SHP77 treated with DMSO at 0.1 percent for 48 hours (cell line): ENCODE measurements around the gene SIPA1L3.

Experiments
- DNase-seq: peaks from one replicate; lab custom pipeline; 2025; lab: John Stamatoyannopoulos, UW

SIPA1L3 gene

DNA sequence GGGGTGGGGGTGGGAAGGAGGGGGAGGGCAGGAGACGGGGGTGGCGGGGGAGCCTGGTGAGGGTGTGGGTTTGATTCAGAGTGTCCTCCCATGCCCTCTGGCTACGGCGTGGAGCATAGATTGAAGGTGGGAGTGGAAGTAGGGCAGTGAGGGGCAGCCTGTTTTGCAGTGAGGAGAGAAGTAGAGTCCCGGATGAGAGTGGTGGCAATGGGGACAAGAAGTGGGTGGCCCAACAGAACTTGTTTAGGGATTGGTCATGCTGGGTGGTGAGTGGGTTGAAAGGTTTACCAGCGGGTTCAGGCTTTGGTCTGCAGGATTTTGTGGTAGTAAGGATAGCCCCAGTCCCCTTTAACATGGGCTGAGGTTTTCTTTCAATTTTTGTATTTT lies 35.5 kb downstream of the SIPA1L3 start:
- DNase-seq, result no peak

DNA sequence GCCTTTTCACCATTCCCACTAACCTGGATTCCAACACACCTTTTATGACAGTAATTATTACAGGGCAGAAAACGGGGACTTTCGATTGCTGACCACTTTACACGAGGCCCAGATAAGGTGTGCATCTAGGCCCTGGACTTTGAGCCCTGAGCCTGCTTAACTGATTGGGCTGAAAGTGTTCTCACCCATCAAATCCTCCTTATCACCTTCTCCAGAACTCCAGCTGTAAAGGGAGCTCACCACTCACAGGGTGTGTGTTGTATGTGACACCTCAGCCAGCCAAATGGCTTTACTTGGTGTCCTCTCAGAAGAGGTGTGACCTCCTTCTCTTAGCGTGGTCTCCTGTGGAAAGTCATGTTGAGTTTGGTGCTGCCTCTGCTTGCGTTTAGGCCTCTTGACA lies 36.5 kb downstream of the SIPA1L3 start:
- DNase-seq, result no peak

DNA sequence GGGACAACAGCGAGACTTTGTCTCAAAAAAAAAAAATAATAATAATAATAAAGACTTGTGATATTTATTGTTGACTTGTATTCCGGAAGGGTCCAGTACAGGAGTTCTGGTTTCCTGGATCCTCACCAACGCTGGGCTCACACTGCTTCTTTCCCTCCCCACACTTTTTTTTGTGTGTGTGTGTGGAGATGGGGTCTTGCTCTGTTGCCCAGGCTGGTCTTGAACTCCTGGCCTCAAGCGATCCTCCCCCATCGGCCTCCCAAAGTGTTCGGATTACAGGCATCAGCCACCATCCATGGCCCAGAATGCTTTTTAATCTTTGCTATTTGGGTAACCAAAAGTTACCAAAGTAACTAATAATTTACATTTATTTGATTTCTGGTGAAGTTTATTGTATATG lies 39.1 kb downstream of the SIPA1L3 start:
- no peak for DNase-seq

DNA sequence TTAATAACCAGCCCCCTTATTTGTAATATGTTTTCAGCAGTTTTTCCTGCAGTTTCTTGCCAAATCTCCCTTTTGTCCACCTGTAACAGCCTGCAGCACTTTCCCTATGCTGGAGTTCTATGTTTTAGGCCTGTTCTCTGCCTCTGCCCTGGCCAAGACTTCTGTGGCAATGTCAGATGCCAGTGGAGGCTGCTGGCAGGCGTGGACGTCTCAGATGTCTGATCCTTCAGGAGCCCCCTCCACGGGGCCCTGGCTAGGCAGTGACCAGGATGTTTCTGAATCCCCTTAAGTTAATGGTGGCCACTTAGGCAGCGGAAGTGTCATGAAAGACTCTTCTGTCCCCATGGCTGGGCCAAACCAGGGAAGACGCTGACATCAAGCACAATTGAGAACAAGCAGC lies 40.8 kb downstream of the SIPA1L3 start:
- DNase-seq, result no peak

DNA sequence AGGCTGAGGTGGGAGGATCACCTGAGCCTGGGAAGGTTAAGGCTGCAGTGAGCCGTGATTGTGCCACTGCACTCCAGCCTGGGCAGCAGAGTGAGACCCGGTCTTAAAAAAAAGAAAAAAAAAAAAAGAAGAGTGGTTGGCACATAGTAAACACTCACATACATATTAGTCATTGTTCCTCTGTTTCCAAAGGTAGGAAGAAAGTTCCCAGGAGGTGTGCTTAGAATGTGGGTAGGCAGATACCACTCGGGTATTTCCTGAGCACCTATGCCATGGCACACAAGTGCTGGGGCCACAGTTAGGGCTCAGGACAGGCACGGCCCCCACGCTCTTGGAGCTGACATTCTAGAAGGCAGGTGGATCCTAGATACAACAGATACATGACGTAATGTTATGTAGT lies 41.4 kb downstream of the SIPA1L3 start:
- DNase-seq, result no peak

DNA sequence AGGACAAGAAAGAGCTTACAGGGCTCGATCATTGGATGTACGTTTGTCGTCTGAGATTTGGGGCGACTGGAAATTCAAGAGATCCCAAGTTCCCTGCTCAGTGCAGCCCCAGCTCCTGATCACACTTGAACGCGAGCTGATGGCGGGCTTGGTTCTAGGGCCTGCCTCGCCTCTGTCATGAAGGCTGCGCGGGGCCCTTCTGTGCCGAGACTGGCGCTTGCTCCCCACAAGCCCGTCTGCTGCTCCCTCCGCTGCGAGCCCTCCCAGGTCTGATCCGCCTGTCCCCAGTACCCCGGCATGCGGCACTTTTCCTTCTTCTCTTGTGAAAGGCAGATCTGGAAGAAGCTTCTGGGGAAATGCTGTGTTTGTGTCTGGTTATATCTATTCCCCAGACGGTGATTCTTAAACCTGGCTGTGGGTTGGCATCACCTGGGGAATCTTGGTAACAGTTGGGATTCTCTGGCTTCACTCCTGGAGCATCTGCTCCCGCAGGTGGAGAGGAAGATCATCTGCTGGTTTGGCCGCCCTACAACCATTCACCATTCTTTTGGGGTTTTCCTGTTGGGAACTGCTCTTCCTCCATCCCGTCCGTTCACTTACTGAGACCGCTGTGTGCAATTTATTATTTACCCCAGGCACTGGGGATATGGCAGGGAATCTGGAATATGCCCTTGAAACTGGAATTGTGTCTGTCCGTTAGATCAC lies 43.6 kb downstream of the SIPA1L3 start:
- DNase-seq, result no peak

DNA sequence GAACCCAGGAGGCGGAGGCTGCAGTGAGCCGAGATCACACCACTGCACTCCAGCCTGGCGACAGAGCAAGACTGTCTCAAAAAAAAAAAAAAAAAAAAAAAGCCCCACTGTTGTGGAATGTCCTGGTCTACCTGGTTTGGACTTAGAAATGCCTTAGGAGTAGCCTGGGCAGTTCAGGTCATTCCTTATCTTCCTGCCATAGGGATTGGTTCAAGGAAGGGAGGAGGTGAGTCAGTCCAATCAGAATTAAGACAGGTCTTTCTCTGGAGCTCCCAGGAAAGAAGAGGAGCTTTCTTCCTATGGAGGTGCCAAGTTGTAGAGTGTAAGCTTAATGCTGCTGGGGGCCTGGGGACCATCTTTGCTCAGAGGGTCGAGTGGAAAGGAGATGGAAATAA lies 44.8 kb downstream of the SIPA1L3 start:
- no peak for DNase-seq

DNA sequence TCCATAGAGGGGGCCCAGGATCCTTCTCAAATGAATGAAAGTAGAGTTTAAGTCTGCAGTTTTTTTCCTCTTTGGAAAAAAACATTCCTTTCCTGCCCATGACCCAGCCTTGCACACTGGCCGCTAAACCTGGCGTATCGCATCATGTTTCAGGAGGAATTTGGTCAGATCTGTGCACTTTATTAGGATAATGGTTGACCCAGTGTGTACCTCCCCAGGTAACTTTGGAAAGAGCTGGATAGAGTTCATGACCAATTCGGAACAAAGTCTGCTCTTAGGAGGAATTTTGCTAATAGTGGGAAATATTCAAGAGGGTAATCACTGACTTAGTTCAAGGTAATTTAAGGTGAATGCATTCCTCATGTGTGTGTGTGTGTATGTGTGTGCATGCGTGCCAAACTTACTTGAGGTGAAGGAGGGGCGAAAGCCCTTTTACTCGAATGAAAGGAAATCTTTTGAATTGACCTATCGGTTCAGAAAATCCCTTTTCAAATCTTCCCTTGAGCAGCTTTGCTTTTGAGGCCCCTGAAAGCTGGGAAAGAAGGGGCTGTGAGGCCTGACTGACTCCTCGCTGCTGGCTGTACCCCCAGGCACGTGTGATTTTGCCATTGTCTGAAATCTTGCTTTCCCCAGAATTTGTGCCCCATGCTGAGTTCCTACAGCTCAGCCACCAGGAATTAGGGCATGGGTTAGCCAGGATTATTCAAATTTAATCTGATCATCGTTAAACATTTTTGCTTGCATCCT lies 46.3 kb downstream of the SIPA1L3 start:
- DNase-seq, result no peak

DNA sequence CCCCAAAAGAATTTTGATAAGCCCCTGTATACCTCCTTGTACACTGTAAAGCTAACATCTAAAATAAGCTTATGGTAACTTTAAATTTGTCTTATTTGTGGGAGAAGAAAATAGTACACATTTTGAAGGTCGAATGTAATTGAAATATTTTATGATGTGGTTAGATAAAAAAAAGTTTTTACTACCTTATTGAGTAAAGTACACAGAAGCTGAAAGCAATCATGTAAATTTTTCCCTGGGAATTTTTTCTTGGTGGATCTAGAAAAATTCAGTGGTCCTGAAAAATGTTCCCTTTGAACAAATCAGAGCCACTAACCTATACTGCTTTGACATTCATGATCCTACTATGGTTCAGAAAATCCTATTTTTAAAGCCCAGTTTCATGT lies 46.9 kb downstream of the SIPA1L3 start:
- no peak for DNase-seq

DNA sequence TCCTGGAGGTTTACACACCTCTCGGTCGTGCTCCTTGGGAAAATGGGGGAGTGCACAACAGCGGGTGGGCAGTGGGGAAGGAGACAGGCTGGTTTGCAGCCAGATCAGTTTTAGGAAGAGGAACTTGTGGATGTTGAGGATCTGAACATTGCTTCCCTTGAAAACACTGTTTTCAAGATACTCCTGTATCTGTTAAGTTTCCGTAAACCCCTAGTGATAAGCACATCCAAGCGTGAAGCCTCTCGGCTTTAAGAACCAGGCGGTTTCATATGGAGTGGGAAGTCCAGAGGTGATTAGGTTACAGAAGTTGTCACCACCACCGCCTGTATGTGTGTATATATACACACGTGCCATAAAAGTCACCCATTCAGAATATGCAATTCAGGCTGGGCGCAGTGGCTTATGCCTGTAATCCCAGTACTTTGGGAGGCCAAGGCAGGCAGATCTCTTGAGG lies 47.4 kb downstream of the SIPA1L3 start:
- no peak for DNase-seq

DNA sequence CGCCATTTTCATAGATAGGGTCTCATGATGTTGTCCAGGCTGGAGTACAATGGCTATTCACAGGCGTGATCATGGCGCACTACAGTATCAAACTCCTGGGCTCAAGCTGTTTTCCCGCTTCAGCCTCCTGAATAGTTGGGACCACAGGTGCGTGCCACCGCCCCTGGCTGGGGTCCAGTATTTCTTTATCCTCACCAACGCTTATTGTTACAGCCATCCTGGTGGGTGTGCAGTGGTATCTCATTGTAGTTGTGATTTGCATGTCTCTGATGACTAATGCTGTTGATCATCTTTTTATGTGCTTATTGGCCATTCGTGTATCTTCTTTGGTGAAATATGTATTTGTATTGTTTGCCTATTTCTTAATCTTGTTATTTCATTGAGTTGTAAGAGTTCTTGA lies 49.0 kb downstream of the SIPA1L3 start:
- DNase-seq, result no peak

DNA sequence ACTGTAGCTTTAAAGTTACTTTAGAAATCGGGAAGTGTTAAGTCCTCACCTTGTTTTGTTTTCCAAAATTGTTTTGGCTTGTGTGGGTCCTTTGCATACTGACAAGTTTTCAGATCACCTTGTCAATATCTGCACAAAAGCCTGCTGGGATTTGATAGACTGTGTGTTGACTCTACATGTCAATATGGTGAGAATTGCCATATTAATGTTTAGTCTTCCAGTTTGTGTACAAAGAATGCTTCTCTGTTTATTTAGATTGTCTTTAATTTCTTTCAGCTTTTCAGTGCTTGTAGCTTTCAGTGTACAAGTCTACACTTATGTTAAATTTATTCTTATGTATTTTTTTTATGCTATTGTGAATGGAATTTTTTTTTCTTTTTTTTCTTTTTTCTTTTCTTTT lies 50.2 kb downstream of the SIPA1L3 start:
- no peak for DNase-seq

DNA sequence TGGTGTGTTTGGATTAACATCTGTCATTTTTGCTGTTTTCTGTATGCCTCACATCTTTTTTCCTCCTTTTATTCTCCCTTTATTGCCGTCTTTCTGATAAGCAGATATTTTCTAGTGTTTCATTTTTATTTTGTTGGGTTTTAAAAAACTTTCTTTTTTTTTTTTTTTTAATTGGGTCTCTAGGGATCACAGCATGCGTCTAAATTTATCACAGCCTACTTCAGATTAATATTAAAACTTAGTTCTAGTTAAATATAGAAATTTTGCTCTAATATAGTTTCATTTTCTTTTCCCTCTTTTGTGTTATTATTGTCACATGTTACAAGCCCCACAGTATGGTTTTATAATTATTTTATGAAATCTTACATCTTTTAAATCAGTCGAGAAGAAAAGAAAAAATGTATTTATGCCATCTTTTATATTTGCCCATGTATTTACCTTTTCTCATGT lies 52.7 kb downstream of the SIPA1L3 start:
- no peak for DNase-seq

DNA sequence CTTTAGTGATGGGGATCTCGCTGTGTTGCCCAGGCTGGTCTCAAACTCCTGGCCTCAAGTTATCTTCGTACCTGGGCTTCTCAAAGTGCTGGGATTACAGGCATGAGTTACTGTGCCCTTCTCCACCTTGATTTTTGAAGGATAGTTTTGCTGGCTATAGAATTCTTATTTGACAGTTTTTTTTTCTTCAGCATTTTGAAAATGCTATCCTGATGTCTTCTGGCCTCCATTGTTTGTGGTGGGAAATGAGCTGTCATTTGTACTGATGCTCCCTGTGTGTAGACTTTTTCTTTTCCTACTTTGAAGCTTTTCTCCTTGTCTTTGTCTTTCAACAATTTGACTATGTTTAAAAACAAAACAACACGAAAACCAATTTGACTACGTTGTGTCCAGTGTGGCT lies 54.2 kb downstream of the SIPA1L3 start:
- no peak for DNase-seq

DNA sequence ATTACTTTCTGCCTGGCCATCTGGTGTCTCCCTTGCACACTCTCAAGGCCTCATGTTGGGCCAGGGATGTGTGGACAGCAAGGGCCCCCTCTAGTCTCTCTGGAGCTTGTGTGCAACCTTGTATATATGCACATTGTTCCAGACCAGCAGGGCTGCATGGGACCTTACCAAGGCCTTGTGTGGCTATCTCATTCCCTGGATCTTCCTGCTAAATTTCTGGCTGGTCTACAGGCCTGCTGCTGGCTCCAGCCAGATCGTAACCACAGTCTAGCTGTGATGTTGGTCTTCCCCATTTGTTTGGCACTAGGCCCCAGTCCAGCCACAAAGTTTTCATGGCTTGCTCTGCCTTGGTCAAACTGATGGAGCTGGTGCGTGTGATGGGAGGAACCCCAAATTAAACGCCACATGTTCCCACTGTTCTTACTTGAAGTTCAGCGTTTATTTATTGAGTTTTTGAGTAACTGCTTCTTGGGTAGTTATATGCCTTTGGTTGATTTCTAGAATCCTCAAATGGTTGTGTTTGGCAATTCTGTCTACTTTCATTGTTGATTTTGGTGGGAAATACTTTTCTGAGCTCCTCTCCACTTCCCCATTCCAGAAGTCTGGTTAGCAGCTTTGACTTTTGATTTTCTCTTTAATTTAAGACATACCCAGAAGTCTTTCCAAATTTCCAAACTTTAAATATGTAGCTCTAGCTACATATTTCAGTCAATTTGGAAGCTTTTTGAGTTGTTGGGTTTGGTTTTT lies 56.4 kb downstream of the SIPA1L3 start:
- DNase-seq, result no peak

DNA sequence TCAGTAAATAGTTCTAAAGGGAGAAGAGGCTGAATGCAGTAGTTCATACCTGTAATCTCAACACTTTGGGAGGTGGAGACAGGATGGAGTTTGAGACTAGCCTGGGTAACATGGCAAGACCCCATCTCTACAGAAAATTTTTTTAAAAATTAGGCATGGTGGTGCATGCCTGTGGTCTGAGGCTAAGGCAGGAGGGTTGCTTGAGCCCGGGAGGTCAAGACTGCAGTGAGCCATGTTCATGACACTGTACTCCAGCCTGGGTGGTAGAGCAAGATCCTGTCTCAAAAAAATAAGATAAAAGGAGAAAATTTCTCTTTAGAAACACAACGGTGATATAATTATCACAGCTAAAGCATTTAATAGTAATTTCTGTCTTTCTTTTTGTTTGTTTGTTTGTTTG lies 57.1 kb downstream of the SIPA1L3 start:
- DNase-seq, result no peak

DNA sequence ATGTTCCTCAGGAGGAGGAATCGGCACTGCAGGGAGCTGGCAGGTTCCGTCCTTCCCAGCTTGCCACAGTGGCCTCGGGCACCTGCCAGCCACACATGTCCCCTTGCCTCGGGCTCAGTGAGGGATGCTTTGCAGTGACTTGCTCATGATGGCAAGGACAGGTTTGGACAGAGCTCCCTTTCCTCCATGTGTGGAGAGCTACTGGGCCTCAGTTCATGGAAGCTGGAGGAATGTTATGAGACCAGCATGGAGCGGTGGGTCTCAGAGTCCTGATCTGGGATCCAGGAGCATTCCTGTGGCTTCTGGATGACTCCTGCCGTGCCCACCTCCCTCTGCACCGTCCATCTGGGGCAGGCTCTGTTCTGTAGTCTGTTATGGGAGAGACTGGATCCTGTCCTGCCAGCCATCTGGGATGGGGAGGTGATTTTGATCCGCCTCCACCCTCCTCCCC lies 59.2 kb downstream of the SIPA1L3 start:
- DNase-seq, result no peak

DNA sequence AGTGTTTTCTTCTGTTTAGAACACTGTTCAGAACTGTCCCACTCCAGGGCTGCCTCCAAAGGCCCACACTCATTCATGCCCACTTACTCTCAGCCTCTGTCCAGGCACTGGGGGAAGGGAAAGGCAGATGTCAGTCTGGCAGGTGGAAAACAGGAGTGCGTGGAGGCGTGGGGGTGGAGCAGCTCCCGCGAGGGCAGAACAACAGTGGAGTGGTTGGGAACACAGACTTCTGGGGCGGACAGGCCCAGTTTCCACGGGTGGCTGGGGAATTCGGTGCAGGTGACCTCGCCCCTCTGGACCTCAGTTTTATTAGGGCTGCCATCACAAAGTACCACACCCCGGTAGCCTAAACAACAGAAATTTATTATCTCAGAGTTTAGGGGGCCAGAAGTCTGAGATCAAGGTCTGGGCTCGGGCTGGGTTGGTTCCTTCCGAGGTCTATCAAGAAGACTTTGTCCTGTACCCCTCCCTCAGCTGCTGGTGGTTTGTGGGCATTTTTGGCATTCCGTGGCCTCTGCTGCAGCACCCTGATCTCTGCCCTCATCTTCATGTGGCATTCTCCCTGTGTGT lies 59.7 kb downstream of the SIPA1L3 start:
- DNase-seq, result no peak

DNA sequence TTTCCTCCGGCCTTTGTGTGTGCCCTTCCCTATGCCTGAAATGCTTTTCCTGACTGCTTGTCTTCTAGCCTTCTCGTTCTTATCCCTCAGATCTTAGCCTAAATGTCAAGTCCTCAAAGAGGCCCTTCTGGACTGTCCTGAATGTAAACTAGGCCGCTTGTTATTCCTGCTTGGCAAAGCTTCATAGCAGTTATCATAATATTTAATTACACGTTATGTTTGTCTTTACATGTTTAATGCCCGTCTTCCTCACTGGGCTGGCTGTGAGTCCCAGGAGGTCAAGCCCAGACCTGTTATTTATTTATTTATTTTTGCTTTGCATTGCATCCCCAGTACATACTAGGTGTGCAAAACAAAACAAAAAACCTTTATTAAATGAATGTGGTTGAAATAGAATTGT lies 62.7 kb downstream of the SIPA1L3 start:
- DNase-seq, result no peak

DNA sequence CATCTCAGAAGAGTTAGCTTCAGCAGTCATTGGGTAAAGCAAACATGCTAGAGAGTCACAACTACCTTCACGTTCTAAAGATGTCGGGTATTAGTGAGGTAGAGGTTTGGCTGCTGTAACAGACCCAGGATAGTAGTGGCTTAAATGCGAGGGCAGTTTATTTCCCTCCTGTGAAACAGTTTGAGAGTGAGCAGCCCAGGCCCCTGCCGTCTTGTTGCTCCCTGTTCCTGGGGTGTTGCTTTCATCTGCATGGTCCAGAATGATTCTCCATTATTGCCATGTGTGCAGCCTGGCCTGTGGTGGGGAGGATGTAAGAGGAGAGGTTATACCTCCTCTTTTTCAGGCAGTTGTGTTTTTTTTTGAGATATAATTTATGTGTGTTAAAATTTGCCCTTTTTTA lies 63.7 kb downstream of the SIPA1L3 start:
- DNase-seq, result no peak

DNA sequence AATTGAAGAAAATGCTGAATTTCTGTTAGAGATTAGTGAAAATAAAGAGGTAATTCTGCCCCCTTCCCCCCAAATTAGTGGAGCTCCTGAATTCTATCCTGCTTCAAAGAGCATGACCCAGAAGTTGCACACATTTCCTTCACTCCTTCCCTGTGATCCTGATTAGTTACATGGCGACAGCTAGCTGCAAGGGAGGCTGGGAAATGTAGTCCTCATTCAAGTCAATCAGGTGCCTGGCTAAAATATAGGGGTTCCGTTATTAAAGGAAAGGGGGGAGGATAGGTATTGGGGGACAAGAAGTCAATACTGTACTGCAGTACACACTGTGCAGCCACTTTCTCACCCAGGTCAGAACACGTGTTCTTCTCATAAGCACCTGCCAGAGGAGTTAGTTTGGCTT lies 65.8 kb downstream of the SIPA1L3 start:
- DNase-seq, result no peak

DNA sequence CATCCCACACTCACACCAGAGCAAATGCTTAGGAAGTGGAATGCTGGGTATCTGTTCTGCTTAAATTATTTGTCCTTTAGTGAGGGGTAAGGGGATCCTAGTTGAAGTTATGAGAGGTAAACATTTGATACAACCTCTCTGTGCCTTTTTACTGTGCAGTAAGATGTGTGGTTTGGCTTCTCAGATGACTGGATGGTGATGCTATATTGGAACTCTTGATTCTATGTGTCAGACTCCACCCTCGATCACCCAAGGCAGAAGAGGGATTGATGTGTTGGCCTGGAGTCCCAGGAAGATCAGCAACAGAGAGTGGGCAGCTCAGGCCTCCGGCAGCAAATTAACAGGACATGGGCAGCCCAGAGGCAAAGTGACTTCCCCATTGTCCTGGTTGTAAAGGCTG lies 66.7 kb downstream of the SIPA1L3 start:
- DNase-seq, result no peak

DNA sequence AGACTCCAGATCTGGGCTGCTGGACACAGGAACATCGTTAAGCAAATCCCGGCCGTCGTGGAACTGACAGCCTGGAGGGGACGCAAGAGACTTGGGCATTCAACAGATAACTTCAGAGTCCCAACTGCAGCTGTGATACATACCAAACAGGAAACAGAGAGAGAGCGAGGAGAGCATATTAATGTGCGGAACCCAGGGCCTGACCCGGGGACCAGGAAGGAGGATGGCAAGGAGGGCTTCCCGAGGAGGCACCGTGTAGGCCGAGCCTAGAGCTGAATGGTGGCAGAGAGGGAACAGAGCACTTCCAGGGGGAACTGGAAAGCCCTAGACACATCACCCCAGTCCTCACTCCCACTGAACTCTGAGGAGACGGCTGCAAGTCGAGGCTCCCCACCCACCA lies 68.1 kb downstream of the SIPA1L3 start:
- no peak for DNase-seq
